EL (cell line): Measurements from ENCODE around the gene KCNT1.
A peak's percentile ranks its signal among the peaks of the same experiment; 100 is the strongest.
"Not testable (repeated sequence)": the region's sequence is repeated elsewhere in the genome, so short reads cannot be mapped to it uniquely, and the experiment has no call there.

Source experiments
- DNase-seq: peaks from one replicate; pipeline ENCODE4 v3.0.0-alpha.2; 2016

KCNT1 gene

GRCh38 chr9:135701959-135702721 is at the start of gene KCNT1:
Gene KCNT1, plus strand, starts transcription at chr9:135702185. Its CDS starts 74 bp downstream, at chr9:135702259.
- DNase-seq = peak; percentile 49

GRCh38 chr9:135655317-135655716 is 46.7 kb upstream of the KCNT1 start:
- DNase-seq = no peak

- no peak for DNase-seq
Observed at GRCh38 chr9:135657416-135657815, 44.6 kb upstream of the KCNT1 start.

- no peak for DNase-seq
Observed at GRCh38 chr9:135659252-135659651, 42.7 kb upstream of the KCNT1 start.

- no peak for DNase-seq
Observed at GRCh38 chr9:135660407-135660806, 41.6 kb upstream of the KCNT1 start.

- DNase-seq = no peak
Observed at GRCh38 chr9:135661816-135662560, 40.0 kb upstream of the KCNT1 start.

- DNase-seq = peak; percentile 37
Observed at GRCh38 chr9:135662758-135663450, 39.1 kb upstream of the KCNT1 start, which contains the start of gene LCN9. Gene LCN9, plus strand, starts transcription at chr9:135663309. Its CDS starts 13 bp downstream, at chr9:135663322.

GRCh38 chr9:135663451-135663770 is 38.6 kb upstream of the KCNT1 start:
- no peak for DNase-seq

GRCh38 chr9:135663857-135664256 is 38.1 kb upstream of the KCNT1 start:
- no peak for DNase-seq

- DNase-seq = no peak
Observed at GRCh38 chr9:135664266-135664665, 37.7 kb upstream of the KCNT1 start.

- DNase-seq = no peak
Observed at GRCh38 chr9:135664801-135665794, 36.9 kb upstream of the KCNT1 start.

- no peak for DNase-seq
Observed at GRCh38 chr9:135665795-135666189, 36.2 kb upstream of the KCNT1 start.

- DNase-seq = no peak
Observed at GRCh38 chr9:135666534-135667462, 35.2 kb upstream of the KCNT1 start.

GRCh38 chr9:135667463-135668001 is 34.5 kb upstream of the KCNT1 start:
- DNase-seq = no peak

- not testable (repeated sequence) for DNase-seq
Observed at GRCh38 chr9:135669018-135669417, 33.0 kb upstream of the KCNT1 start.

GRCh38 chr9:135669616-135670285 is 32.2 kb upstream of the KCNT1 start:
- DNase-seq = no peak

GRCh38 chr9:135670721-135671590 is 31.0 kb upstream of the KCNT1 start:
- no peak for DNase-seq

- no peak for DNase-seq
Observed at GRCh38 chr9:135671591-135672041, 30.4 kb upstream of the KCNT1 start.

- not testable (repeated sequence) for DNase-seq
Observed at GRCh38 chr9:135672786-135673185, 29.2 kb upstream of the KCNT1 start.
